Heart right ventricle (tissue), 16 donors: Measurements from ENCODE around the gene SLIT3. TPM values are rescaled to one million over a fixed set of nuclear protein-coding genes. Genes with fewer than 3 reads are reported as not detected.

ENCODE experiments used
- ATAC-seq, 8 donors: fragments of 200-7000 bp; cut with Tn5 transposase; one replicate each; pipeline ENCODE4 v1.9.1; 2020; ENCODE audit warnings: mild to moderate bottlenecking in 8 of 8, moderate library complexity in 8 of 8, moderate number of reproducible peaks in 1 of 8
- DNase-seq, 2 donors: peaks; one replicate each; pipeline ENCODE4 v3.0.0-alpha.2; 2020
- H3K27ac ChIP-seq, 10 donors: fragments of 200-600 bp; sonication (generic) in 2 of 10; one replicate each; pipeline versions ENCODE4 v1.5.0 to v1.8.0; 2020 to 2022; ENCODE audit warnings: mild to moderate bottlenecking in 3 of 10
- H3K27me3 ChIP-seq, 7 donors: fragments of 200-600 bp; one replicate each; pipeline ENCODE4 v1.8.0; 2021 to 2022; ENCODE audit warnings: mild to moderate bottlenecking in 2 of 7
- H3K36me3 ChIP-seq, 9 donors: fragments of 200-600 bp; sonication (generic) in 1 of 9; one replicate each; pipeline versions ENCODE4 v1.5.0 to v1.8.0; 2020 to 2022; ENCODE audit warnings: mild to moderate bottlenecking in 2 of 9
- H3K4me1 ChIP-seq, 9 donors: fragments of 200-600 bp; sonication (generic) in 1 of 9; one replicate each; pipeline versions ENCODE4 v1.5.0 to v1.8.0; 2020 to 2022; ENCODE audit warnings: mild to moderate bottlenecking in 4 of 9
- H3K4me3 ChIP-seq, 10 donors: fragments of 200-600 bp; sonication (generic) in 2 of 10; one replicate each; pipeline versions ENCODE4 v1.5.0 to v1.8.0; 2020 to 2022; ENCODE audit warnings: mild to moderate bottlenecking in 7 of 10, moderate library complexity in 2 of 10
- H3K9me3 ChIP-seq, 11 donors: fragments of 200-600 bp in 10 of 11; sonication (generic) in 2 of 11; one replicate each; pipeline versions ENCODE4 v1.5.0 to v1.8.0; 2013 to 2022; ENCODE audit warnings: mild to moderate bottlenecking in 2 of 11, control low read depth in 1 of 11, moderate library complexity in 1 of 11
- WGBS, 2 donors: extraction: QIAGEN DNeasy Blood & Tissue Kit; methylation state at CpG; one replicate each; pipeline ENCODE4 v1.1.7; 2013; ENCODE audit warnings: inconsistent platforms in 1 of 2; 5-methylcytosine and 5-hydroxymethylcytosine counted together
- intact Hi-C, 10 donors: fragments of 100-400 bp; cut with DNase I; formaldehyde crosslinking; loops; one replicate each; pipeline versions ENCODE4 v1.11.1 to v1.14.2; 2022
- polyA plus RNA-seq, 2 donors: library from polyadenylated mRNA; stranded (reverse); fragments of 200-250 nt; gene quantifications; one replicate each; pipeline ENCODE4 v1.2.3, GENCODE V29; 2013
- total RNA-seq, 10 donors: library from RNA; stranded (reverse); fragmentation: NEBNext Ultra II Directional in 3 of 10; extraction: Animal tissue kit (Norgen Biotek cat#: 25700) in 3 of 10; gene quantifications; one replicate each; pipeline versions ENCODE4 v1.2.1 to v1.2.4, GENCODE V29; 2021 to 2023
- TF ChIP-seq, protein P1 (sequence below), 9 donors: fragments of 200-600 bp; sonication (generic) in 2 of 9; IDR thresholded peaks; one replicate each; pipeline versions ENCODE4 v1.5.0 to v1.8.0; 2021 to 2022; ENCODE audit warnings: antibody characterized with exemption in 9 of 9, mild to moderate bottlenecking in 5 of 9, moderate library complexity in 1 of 9
- donor health status: Arrhythmogenic right ventricular cardiomyopathy.
- donor health status: ischemic (EF 13 %, LVEDD 7.1; RV severe dilation, severe dysfunction).
- donor health status: healthy with polysubstance abuse.
- donor health status: DM: no; HTN: yes; CAD: no.
- donor health status: DM: no; HTN: no; CAD: no.
- donor health status: ischemic (EF 25% LVEDD 6.9; RV normal size, moderate dysfunction).
- donor health status: ischemic (EF 25% LVEDD 5.7; RV mildly dilated, moderate dysfunction).
- donor health status: healthy.
- donor health status: DM: yes; HTN: yes; CAD: no.
- donor health status: Ischemic cardiomyopathy.
- donor health status: ischemic (EF 35%, LVEDD 5.7; RV mildly dilated, moderate dysfunction).
- donor health status: nonischemic (EF 11% LVEDD 7.7; RV severe dilation, severe dysfunction).
- donor health status: DM: yes; HTN: yes; CAD: no.
- donor health status: PGD.
- donor health status: ischemic (EF 29% LVEDD 5.4; RV normal size, mild dysfunction).
- donor health status: nonischemic (EF 23%, LVEDD 6.1; RV moderate dilation, normal function).

SLIT3 gene
- total and polyA plus RNA-seq, 12 donors = 2.0 to 29.2 (median 12.1) TPM

GRCh38 chr5:168929656-168930055 is 371.3 kb downstream of the SLIT3 start:
- ATAC-seq (no peak), DNase-seq (no peak)
- no peaks in the 10 kb centered on the region for H3K36me3 ChIP-seq
- H3K4me1 ChIP-seq = peaks cover 0 to 9% (median 0%) of the 10 kb centered on the region in 9 donors
- no peaks in the 10 kb centered on the region for H3K9me3 ChIP-seq
- TF ChIP-seq, protein P1, sequence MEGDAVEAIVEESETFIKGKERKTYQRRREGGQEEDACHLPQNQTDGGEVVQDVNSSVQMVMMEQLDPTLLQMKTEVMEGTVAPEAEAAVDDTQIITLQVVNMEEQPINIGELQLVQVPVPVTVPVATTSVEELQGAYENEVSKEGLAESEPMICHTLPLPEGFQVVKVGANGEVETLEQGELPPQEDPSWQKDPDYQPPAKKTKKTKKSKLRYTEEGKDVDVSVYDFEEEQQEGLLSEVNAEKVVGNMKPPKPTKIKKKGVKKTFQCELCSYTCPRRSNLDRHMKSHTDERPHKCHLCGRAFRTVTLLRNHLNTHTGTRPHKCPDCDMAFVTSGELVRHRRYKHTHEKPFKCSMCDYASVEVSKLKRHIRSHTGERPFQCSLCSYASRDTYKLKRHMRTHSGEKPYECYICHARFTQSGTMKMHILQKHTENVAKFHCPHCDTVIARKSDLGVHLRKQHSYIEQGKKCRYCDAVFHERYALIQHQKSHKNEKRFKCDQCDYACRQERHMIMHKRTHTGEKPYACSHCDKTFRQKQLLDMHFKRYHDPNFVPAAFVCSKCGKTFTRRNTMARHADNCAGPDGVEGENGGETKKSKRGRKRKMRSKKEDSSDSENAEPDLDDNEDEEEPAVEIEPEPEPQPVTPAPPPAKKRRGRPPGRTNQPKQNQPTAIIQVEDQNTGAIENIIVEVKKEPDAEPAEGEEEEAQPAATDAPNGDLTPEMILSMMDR (IDR thresholded peaks at IDR 0.05) = no peak
- intact Hi-C loops = no loop called here
- H3K27ac ChIP-seq = no peak overlapping the region
- peaks cover 0 to 6% (median 0%) of the 10 kb centered on the region in 7 donors for H3K27me3 ChIP-seq
- H3K4me3 ChIP-seq = no peak overlapping the region
- 84 to 87% methylated on average over 7 of the region's 7 CpGs for WGBS, 2 donors

GRCh38 chr5:168925160-168925559 is 375.8 kb downstream of the SLIT3 start:
- no peak overlapping the region for H3K4me3 ChIP-seq
- no peaks in the 10 kb centered on the region for H3K9me3 ChIP-seq
- TF ChIP-seq, protein P1 (IDR thresholded peaks at IDR 0.05) = no peak
- DNase-seq = no peak
- no peaks in the 10 kb centered on the region for H3K4me1 ChIP-seq
- intact Hi-C loops = no loop called here
- ATAC-seq = no peak
- H3K27me3 ChIP-seq = peaks cover 0 to 8% (median 5%) of the 10 kb centered on the region in 7 donors
- no peak overlapping the region for H3K27ac ChIP-seq
- no peaks in the 10 kb centered on the region for H3K36me3 ChIP-seq
- WGBS, 2 donors = 86 to 90% methylated on average over 3 of the region's 3 CpGs

DNA sequence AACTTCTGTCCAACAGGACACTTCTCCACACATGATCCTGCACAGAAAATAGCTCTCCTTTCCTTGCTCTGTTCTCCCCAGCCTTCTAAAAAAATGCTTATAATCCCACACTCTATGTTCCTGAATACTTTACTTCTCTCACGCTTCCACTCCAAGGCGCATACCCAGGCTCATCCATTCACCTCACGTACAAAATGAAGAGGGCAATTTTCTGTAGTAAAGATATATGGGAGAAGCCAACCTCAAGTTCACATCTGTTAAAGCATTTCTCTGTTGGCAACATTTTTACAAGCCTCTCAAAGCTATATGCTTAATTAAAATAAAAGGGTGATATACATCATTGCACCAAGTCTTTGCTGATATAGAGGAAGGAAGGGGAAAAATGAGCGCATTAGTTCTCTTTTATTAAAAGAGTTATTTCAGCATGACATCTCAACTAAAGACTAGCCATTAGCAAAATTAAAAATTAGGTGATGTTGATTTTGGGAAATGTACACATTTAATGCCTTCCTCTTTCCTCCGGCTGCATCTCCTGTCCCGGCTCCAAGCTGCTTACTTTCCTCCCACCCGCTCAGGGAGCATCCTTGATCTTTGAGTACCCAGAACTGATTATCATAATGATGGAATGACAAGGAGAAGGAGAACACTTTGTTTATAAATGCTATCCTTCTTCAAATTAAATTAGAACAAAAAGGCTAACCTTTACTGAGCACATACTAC is 379.6 kb downstream of the SLIT3 start:
- no peak for DNase-seq
- peaks cover 0 to 14% (median 5%) of the 10 kb centered on the region in 7 donors for H3K27me3 ChIP-seq
- intact Hi-C loops = no loop called here
- peaks cover 0 to 6% (median 0%) of the 10 kb centered on the region in 9 donors for H3K4me1 ChIP-seq
- WGBS, 2 donors = 90 to 96% methylated on average over 7 of the region's 7 CpGs
- no peak for ATAC-seq
- TF ChIP-seq, protein P1 (IDR thresholded peaks at IDR 0.05) = no peak
- H3K36me3 ChIP-seq = no peaks in the 10 kb centered on the region
- H3K4me3 ChIP-seq = no peak overlapping the region
- no peak overlapping the region for H3K27ac ChIP-seq
- H3K9me3 ChIP-seq = no peaks in the 10 kb centered on the region

DNA sequence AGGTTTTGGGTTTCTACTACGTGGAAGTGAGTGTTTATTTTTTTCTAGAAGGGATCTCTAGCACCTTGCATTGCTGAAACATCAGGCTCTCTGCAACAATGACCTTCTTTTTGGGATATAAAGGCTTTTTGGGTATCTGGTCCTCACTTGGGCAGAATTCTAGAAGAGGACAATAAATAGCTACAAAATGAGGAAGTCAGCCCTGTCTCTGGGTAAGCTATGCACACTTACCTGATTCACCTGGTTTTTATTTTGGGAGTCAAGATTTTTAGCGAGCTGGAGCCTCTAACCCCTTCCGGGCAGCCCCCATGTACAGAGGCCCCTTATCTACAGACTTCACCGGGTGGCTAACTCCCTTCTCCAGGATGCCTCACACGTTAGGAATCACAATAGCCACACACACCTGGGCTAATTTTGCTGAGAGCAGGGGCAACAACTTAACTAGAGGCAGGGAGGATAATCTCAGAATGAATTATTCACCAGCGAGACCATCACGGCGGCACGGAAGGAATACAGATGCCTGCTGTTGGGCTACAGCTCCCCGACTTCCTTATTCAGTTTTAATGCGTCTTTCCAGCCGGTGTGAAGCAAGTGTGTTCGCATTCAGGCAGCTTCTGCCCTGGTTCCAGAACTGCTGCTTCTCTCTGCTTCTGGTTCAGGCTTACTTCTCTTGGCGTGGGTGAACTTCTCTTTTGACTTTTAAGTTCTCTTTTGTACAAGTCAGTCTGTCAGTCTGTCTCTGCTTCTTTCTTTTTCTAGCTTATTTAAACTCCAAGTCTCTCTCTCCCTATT is 380.7 kb downstream of the SLIT3 start:
- intact Hi-C loops = no loop called here
- no peaks in the 10 kb centered on the region for H3K36me3 ChIP-seq
- H3K4me3 ChIP-seq = no peak overlapping the region
- no peaks in the 10 kb centered on the region for H3K9me3 ChIP-seq
- H3K27ac ChIP-seq = no peak overlapping the region
- TF ChIP-seq, protein P1 (IDR thresholded peaks at IDR 0.05) = no peak
- WGBS, 2 donors = 56 to 57% methylated on average over 14 of the region's 14 CpGs
- DNase-seq (no peak), ATAC-seq (no peak)
- H3K27me3 ChIP-seq = peaks cover 0 to 14% (median 5%) of the 10 kb centered on the region in 7 donors
- H3K4me1 ChIP-seq = peaks cover 0 to 9% (median 0%) of the 10 kb centered on the region in 9 donors
